Mesenteric fat pad (tissue), 1 donor: ENCODE measurements around the gene TRABD2B. TPM values are rescaled to one million over a fixed set of nuclear protein-coding genes. Genes with fewer than 3 reads are reported as not detected.
A peak's percentile ranks its signal among the peaks of the same experiment; 100 is the strongest.

Experiments
- DNase-seq: peaks from one replicate; pipeline ENCODE4 v3.0.0-alpha.2; 2020; ENCODE audit warnings: low spot score
- total RNA-seq: library from RNA; stranded (reverse); fragmentation: NEBNext Ultra II Directional; extraction: Animal tissue kit (Norgen Biotek cat#: 25700); gene quantifications from one replicate; pipeline ENCODE4 v1.2.1, GENCODE V29; 2021
- donor health status: DM: yes; HTN: yes; CAD: no.

The TRABD2B gene
- total RNA-seq, 1 donor from 2014 or later: 2.3 TPM

DNA sequence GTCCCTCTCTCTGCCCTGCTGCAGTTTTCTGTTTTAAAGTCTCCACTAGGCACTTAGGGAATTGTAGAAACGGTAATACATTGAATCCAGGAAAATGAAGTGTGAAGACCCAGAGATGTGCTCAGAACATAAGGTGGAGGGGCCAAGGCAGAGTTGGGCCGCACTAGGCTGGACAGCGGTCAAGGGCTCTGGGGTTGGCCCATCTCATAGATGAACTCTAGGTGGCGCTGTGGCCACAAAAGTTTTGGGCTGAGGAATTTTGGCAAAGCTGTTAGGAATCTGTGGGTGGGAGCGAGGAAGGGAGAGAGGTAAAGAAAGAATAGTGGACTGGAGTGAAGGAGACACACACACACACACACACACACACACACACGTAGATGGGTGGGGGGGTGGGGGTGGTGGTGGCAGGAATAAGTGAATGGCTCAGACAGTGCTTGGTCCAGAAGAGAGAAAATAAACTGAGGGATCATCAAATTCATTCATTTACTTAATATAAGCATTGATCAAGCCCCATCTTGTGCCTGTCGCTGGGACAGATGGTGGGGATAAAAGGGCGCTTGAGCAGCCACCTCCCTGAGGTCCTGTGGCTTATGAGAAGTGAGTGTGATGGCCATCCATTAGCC, 258.5 kb downstream of the TRABD2B start:
- no peak for DNase-seq

DNA sequence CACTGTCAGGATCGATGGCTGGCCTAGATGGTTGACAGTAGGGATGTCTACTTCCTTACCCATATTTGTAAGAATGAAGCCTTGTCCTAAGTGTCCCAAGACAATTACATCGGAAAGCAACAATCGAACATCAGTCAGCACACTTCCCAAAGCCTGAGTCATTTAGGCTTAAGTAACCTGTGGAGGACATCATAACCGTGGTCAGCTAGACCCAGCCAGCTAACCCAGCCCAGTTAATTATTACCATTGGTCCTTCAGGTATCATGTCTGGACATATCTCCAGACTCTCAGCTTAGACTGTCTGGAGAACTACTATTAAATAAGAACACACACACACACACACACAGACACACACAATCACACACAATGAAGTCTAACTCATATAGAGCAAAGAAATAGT, 264.7 kb downstream of the TRABD2B start:
- no peak for DNase-seq

DNA sequence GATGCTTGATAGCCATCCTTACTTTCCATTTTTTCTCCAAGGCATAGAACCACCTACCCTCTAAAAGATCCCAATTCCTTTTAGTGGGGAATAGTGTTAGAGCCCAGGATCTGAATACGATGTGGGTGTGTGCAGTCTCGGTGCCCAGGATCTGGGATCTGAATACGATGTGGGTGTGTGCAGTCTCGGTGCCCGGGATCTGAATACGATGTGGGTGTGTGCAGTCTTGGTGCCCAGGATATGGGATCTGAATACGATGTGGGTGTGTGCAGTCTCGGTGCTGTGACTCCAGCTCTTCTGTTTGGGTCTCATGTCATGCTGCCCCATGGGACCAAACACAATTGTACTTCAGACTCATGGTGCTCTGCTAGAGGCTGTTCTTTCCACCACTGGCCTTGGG, 265.5 kb downstream of the TRABD2B start:
- DNase-seq: no peak

GRCh38 chr1:47729685-47730084, 267.5 kb downstream of the TRABD2B start:
- DNase-seq: no peak

GRCh38 chr1:47727697-47728085, 269.5 kb downstream of the TRABD2B start:
- no peak for DNase-seq

GRCh38 chr1:47727051-47727696, 270.0 kb downstream of the TRABD2B start:
- DNase-seq: no peak

DNA sequence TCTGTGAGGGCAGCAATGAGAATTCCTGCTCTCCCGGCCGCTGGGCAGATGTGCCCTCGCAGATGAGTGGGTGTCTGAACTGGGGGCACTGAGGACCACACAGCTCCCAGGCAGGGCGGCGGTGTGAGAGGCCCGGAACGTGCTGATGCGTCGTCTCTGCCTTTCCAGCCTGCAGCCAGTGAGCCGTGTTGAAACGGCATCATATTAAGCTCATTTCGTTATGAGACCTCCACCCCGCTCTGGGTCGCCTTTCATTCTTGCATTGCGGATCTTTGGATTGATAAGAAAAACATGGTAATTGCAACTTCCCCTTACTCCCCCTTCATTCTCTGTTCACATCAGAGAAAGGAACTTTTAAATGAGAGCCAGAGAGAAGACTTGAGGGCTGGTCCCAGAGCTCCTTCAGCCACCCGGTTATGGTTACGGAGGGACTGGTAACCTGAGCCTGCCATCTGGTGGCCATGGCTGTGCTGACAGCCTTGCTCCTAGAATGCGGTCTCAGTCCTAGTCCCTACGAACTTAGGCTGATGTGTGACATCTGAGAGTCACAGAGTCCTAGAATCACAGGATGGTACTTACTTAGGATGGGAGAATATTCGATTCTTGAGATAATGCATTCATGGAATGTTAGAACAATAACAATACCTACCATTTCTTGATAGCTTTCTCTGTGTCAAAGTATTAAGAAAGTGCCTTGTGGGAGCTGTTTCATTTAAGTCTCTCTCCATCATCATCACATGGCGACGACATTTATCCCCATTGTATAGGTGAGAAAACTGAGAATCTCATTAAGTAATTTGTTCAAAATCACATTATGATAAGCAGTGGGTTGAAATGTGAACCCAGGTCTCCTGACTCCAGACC, 271.0 kb downstream of the TRABD2B start:
- DNase-seq: no peak

- DNase-seq: no peak
Observed at GRCh38 chr1:47725511-47725991, 271.6 kb downstream of the TRABD2B start.

- DNase-seq: no peak
Observed at GRCh38 chr1:47725000-47725473, 272.1 kb downstream of the TRABD2B start.

GRCh38 chr1:47724432-47724999, 272.7 kb downstream of the TRABD2B start:
- DNase-seq: peak; percentile 84

DNA sequence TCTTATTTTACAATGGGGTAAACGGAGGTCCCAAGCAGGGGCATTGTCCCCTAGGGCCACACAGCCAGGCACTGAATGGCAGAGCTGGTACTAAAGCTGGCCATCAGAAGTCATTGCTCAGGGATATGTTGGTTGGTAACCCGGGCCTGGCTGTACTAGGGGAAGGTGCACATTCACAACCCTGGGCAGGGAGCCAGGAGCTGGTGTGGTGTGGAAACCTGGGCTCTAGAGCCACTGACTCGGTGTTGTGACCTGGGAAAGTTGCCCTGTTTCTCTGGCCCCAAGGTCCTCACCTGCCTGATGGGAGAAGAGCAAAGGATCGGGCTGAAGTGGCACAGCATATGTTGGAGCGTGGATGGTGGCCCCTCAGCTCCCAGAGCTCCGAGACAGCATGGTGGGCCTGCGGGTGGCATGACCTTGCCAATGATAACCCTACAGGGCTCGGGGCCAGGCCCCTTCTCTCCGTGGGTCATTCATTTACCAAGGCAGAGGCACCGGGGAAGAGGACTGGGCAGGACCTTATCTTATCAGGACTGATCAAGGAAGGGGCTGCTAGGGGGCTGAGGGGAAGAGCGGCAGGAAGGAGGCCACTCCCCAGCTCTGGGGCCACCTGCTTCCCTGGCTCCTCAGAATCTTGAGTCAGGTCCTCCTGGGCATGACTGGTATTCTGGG, 274.1 kb downstream of the TRABD2B start:
- DNase-seq: peak; percentile 77

DNA sequence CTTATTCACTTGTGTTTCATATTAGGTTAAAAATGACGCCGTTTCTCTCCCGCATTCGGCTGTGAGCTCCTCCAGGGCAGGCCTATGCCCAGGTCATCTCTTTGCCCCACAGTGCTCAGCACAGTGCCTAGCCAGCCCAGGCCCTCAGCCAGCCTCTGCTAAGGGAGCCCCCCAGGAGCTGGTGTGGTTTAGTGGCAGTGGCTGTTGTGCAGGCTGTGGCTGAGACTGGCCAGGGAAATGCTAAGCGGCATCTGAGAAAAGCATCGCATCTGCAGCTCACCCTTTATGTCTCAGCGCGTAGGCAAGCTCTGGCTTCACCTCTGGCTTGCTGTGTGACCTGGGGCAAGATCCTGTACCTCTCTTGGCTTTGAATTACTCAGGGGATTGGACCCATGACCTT, 275.1 kb downstream of the TRABD2B start:
- peak; percentile 81 for DNase-seq

DNA sequence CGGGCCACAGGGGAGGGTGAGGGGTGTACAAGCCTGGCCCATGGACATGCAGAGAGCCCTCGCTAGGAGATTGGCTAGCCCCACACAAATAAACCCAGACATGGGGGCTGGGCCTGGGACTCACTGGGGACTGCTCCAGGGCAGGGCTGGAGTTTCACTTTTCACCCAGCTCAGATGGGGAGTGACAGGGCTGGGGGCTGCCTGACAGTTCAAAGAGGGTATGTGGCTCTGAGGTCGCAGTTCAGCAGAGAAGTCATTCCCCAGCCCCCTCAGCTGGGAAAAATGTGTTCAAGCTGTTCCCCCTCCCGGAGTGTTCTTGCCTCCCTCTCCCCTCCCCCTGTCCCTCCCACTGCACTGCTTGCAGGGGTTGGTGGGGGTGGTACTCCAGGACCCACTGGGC, 277.1 kb downstream of the TRABD2B start:
- no peak for DNase-seq

- no peak for DNase-seq
Observed at GRCh38 chr1:47717341-47717740, 279.8 kb downstream of the TRABD2B start.

GRCh38 chr1:47713975-47714767, 283.0 kb downstream of the TRABD2B start:
- no peak for DNase-seq

DNA sequence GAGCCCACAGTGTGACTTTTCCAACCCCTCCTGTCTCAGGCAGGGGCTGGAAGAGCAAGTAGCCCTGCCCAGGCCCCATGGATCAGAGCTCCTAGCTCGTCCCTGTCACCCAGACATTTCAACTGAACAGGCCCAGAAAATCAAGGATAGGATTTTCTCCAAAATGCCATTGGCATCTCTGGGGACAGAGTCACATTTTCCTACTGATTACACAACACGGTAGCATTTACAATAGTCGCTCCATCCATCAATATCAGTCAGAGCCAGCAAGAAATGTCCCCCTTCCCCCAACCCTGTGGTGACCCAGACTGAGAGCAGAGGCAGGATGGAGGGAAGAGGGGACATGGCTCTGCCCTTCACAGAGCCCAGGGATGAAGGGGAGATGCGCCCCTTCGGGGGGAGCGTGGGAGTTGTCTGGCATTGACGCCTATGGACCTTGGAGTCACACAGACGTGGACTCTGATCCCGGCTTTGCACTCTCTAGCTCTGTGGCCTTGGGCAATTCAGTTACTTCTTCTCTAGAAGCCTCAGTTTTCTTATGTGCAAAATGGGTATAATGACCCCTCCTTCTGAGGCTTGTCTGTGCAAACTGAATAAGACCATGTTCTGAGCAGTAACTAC, 283.7 kb downstream of the TRABD2B start:
- no peak for DNase-seq

GRCh38 chr1:47712596-47713299, 284.4 kb downstream of the TRABD2B start:
- no peak for DNase-seq

GRCh38 chr1:47711848-47712492, 285.2 kb downstream of the TRABD2B start:
- peak; percentile 57 for DNase-seq
